ENCODE measurements around the gene UQCRC2.
"Not testable (repeated sequence)": the region's sequence is repeated elsewhere in the genome, so short reads cannot be mapped to it uniquely, and the experiment has no call there.

DNA sequence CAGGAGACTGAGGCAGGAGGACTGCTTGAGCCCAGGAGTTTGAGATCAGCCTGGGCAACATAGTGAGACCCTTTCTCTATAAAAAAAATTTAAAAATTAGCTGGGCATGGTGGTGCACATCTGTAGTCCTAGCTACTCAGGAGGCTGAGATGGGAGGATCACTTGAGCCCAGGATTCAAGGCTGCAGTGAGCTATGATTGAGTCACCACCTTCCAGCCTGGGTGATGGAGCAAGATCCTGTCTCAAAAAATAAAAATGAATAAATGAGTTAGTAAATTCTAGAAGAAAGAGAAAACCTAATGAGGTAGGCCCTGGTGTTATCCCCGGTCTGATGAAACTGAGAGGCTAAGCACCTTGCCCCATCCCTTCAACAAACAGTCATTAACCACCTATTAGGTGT, 48.9 kb downstream of the UQCRC2 start:
- TF ChIP-seq, protein P1, sequence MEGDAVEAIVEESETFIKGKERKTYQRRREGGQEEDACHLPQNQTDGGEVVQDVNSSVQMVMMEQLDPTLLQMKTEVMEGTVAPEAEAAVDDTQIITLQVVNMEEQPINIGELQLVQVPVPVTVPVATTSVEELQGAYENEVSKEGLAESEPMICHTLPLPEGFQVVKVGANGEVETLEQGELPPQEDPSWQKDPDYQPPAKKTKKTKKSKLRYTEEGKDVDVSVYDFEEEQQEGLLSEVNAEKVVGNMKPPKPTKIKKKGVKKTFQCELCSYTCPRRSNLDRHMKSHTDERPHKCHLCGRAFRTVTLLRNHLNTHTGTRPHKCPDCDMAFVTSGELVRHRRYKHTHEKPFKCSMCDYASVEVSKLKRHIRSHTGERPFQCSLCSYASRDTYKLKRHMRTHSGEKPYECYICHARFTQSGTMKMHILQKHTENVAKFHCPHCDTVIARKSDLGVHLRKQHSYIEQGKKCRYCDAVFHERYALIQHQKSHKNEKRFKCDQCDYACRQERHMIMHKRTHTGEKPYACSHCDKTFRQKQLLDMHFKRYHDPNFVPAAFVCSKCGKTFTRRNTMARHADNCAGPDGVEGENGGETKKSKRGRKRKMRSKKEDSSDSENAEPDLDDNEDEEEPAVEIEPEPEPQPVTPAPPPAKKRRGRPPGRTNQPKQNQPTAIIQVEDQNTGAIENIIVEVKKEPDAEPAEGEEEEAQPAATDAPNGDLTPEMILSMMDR (IDR thresholded peaks at IDR 0.05; ENCODE audit: poor library complexity) = not testable (repeated sequence)
- TF ChIP-seq EZH2 (IDR thresholded peaks at IDR 0.05; ENCODE audit: borderline replicate concordance) = not testable (repeated sequence)

Measured in hepatocyte (in vitro differentiated cells).